ENCODE results near the gene ELP4. TPM values are rescaled to one million over a fixed set of nuclear protein-coding genes. Genes with fewer than 3 reads are reported as not detected.

ELP4 gene
- total RNA-seq, 2 donors from 2014 or later, result 14.0 to 15.6 TPM

DNA sequence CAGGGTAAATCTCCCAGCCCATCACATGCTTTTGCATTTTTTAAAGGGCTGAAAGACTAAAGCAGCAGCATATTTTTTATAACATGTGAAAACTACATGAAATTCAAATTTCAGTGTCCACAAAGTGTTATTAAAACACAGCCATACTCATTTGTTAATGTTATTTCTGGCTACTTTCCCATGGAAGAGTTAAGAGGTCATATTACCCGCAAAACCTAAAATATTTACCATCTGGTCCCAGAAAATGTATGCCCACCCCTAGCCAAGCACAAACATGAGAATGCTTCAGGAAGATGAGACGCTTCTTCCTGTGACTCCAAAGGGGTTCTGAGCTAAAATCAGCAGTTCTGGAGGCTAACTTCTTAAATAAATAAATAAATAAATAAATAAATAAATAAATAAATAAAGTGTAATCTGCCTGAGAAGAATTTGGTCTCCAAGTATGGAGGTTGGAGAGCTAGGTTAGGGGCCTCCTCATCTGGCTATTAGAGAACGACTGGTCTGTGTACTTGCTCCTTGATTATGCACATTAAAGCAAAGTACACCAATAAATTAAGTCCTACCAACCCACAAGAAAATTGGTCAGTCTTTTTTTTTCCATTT lies 9.9 kb upstream of the ELP4 start:
- Histone ChIP-seq H3K9me3 (no peaks in the 10 kb centered on the region), H3K36me3 (no peaks in the 10 kb centered on the region), H3K4me3 (no peak overlapping the region), H3K27me3 (no peaks in the 10 kb centered on the region), H3K27ac (no peak overlapping the region), H3K4me1 (no peaks in the 10 kb centered on the region)
- TF ChIP-seq, protein P1, sequence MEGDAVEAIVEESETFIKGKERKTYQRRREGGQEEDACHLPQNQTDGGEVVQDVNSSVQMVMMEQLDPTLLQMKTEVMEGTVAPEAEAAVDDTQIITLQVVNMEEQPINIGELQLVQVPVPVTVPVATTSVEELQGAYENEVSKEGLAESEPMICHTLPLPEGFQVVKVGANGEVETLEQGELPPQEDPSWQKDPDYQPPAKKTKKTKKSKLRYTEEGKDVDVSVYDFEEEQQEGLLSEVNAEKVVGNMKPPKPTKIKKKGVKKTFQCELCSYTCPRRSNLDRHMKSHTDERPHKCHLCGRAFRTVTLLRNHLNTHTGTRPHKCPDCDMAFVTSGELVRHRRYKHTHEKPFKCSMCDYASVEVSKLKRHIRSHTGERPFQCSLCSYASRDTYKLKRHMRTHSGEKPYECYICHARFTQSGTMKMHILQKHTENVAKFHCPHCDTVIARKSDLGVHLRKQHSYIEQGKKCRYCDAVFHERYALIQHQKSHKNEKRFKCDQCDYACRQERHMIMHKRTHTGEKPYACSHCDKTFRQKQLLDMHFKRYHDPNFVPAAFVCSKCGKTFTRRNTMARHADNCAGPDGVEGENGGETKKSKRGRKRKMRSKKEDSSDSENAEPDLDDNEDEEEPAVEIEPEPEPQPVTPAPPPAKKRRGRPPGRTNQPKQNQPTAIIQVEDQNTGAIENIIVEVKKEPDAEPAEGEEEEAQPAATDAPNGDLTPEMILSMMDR (IDR thresholded peaks at IDR 0.05), result no peak
- DNase-seq (ENCODE audit: low spot score), result no peak

DNA sequence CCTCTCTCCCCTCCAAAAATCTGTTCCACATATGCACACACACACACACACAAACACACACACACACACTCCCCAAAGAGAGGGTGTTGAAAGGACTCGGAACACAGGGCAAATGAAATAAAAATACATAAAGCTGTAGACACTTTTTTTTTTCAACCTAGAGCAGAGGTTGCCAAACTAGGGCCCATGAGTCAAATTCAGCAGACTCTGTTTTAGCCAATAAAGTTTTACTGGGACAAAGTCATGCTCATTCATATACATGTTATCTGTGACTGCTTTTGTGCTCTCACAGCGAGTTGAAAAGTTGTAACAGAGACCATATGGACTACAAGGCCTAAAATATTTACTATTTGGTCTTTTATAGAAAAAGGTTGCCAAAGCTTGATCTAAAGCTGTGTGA lies 9.0 kb upstream of the ELP4 start:
- Histone ChIP-seq H3K27me3 (no peaks in the 10 kb centered on the region), H3K4me3 (no peak overlapping the region), H3K9me3 (no peaks in the 10 kb centered on the region), H3K27ac (no peak overlapping the region), H3K36me3 (no peaks in the 10 kb centered on the region), H3K4me1 (no peaks in the 10 kb centered on the region)
- DNase-seq (ENCODE audit: low spot score), result no peak
- TF ChIP-seq, protein P1 (IDR thresholded peaks at IDR 0.05), result no peak

DNA sequence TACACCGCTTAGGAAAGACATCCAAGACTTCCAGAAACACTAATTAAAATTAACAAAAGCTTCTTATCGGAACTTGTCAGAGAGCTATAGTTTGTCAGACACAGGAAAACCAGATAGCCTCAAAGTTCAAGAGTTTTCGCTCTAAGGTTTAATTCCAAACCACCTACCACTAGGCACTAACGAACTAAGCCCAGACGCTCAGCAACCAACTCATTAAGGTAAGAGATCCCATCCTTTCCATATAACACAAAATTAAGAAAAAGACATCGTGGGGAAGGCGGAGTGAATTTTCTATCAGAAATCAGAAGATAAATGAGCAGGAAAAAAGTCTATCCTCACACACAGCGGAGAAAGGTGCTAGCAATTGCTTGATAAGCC lies 527 bp upstream of the ELP4 start:
- TF ChIP-seq, protein P1 (IDR thresholded peaks at IDR 0.05), result no peak
- peaks cover 0 to 21% of the 10 kb centered on the region in 2 donors for H3K4me1 ChIP-seq
- peak overlapping the region; percentile 74 to 84 for H3K27ac ChIP-seq
- no peak for DNase-seq (ENCODE audit: low spot score)
- peak overlapping the region; percentile 83 to 91 for H3K4me3 ChIP-seq
- no peaks in the 10 kb centered on the region for H3K27me3 ChIP-seq
- H3K9me3 ChIP-seq, result no peaks in the 10 kb centered on the region
- H3K36me3 ChIP-seq, result no peaks in the 10 kb centered on the region

DNA sequence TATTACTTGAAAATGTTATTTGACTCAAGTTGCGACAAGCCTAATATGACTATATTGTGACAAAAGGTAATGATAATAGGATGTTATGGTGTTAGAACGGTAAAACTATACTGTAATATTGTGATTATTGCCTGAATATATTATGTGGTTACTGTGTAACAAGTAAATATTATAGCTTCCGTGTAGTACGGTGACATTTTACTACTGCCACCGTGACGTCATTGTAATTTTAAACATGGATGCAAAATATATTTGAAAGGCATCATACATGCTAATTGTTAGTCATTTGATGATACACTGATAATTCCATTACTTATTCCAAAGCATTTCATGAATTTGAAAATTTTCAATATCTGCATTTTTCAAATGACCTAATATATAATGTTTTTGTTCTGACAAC lies 2.5 kb downstream of the ELP4 start:
- DNase-seq (ENCODE audit: low spot score), result no peak
- no peak overlapping the region for H3K27ac ChIP-seq
- H3K27me3 ChIP-seq, result no peaks in the 10 kb centered on the region
- H3K36me3 ChIP-seq, result no peaks in the 10 kb centered on the region
- no peak overlapping the region for H3K4me3 ChIP-seq
- H3K9me3 ChIP-seq, result no peaks in the 10 kb centered on the region
- H3K4me1 ChIP-seq, result peaks cover 0 to 21% of the 10 kb centered on the region in 2 donors
- TF ChIP-seq, protein P1 (IDR thresholded peaks at IDR 0.05), result no peak

DNA sequence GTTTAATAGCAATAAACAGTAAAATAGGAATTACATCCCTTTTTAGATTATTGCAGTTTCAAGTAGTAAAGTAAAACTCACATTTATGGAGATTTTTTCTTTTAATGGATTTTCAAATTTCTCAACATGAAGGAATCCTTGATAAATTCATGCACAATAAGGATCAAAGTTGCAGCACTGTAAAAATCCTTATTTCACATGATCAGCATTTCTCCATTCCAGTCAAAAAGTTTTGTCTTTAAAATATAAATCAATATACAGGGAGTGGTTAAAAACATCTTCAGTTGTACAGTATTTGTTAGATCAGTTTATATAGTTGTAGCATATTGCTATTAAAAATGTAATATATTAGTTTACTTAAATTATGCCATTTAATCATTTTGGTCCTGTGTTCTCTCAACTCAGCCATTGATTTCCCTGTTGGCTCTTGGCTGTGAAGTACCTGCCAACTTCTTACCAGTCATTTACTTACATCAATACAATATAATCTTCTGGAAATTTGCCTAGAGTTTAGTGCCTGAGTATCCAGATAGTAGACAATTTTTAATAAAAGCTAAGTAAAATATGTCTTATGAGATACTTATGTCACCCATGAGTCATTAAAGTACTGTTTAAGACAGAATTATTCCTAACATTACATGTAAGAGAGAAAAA lies 12.1 kb downstream of the ELP4 start:
- Histone ChIP-seq H3K4me1 (no peaks in the 10 kb centered on the region), H3K36me3 (no peaks in the 10 kb centered on the region), H3K9me3 (no peaks in the 10 kb centered on the region), H3K27ac (no peak overlapping the region), H3K27me3 (no peaks in the 10 kb centered on the region), H3K4me3 (no peak overlapping the region)
- TF ChIP-seq, protein P1 (IDR thresholded peaks at IDR 0.05), result no peak
- no peak for DNase-seq (ENCODE audit: low spot score)

DNA sequence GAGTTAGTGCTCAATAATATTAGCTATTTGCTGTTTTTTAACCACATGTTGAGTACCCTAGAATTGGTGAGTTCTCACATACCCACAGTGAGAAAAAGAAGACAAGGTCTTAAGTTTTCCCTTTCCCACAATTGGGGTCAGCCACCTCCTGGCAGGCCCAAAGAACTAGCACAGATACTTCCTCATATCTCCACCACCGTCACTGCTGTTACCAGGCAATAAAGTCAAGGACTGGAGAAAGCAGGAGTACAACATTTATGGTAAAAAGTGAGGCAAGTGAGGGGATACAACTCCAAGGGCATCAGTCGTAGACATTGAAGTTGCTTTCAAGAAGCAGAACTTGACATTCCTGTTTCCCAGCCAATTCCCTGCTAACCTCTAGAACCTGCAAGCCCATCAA lies 19.6 kb downstream of the ELP4 start:
- H3K36me3 ChIP-seq, result no peaks in the 10 kb centered on the region

More for the DNA sequence above, 19.6 kb downstream of the ELP4 start:
- Histone ChIP-seq H3K4me3 (no peak overlapping the region), H3K27ac (no peak overlapping the region), H3K27me3 (no peaks in the 10 kb centered on the region), H3K4me1 (no peaks in the 10 kb centered on the region), H3K9me3 (no peaks in the 10 kb centered on the region)
- TF ChIP-seq, protein P1 (IDR thresholded peaks at IDR 0.05), result no peak
- DNase-seq (ENCODE audit: low spot score), result no peak

Data from right atrium auricular region (tissue), 2 donors.